Inferior parietal cortex (tissue), 1 donor: ENCODE measurements around the gene GBE1.
"Not testable (repeated sequence)": the region's sequence is repeated elsewhere in the genome, so short reads cannot be mapped to it uniquely, and the experiment has no call there.

Experiments
- DNase-seq: peaks from one replicate; pipeline ENCODE4 v3.0.0-alpha.2; 2016; ENCODE audit errors: extremely low spot score

GBE1 gene

DNA sequence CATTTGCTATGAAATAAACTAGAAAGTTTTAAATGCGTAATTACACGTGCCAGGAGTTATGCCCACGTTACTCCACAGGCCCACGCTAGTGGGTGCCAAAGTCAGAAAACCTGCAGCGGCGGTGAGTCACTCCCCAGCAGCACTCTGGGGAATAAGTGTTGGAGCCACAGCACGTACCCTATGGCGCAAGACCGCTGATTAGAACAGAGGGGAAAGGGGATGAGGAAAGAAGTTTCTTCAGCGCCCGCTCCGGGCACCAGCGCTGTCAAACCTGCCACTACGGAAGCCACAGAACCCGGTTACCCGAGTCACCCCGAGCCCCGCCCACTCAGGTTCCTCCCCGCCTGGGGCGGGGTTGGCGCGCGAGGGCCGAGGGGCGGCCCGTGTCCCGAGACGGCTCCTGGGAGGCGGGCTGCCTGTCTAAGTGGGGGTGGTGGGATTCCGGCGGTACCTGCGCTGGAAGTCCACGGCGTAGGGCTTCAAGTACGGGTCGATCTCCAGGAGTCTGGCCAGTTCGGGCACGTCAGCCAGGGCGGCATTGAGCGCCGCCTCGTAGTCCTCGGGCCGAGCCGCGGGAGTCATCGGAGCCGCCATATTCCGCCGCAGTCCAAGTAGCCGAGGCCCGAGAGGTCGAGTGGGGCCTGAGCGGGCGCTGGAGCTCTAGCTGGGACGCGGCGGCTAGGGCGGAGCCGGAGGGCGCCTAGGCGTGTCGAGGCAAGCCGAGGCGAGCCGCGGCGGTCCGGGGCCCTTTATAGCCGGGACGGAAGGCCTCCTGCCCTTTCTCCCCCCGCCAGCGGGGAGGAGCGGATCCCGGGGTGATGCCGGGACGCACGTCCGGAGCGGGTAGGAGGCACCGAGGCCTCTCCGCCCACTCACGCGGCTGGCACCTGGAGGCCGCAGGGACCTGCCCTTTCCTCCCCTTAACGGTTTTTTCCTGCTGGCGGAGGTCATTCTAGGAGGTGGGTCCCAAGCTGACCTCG lies at the start of gene GBE1:
GBE1 (minus strand) TSS at position 722 of the 980 bp plus-strand sequence; CDS start at position 594, 128 bp downstream.
- peak; percentile 88 for DNase-seq

DNA sequence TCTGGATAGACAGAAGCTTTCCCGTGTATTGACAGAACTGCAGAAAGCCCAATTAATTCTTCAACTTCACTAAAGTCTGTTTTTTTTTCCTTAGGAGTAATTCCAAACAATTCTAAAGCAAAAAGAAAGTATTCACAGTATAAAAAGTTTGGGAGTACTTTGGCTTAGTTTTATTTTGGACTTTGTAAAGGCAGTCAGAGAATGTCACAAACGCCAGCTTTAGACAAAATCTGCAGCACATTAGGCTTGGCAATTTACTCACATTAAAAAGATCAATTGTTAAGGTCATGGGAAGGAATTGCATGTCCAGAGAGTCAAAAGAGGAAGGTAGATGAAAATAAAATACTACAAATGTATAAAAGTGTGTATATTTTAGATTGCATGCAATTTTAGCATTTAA lies 47.5 kb upstream of the GBE1 start:
- DNase-seq = no peak

DNA sequence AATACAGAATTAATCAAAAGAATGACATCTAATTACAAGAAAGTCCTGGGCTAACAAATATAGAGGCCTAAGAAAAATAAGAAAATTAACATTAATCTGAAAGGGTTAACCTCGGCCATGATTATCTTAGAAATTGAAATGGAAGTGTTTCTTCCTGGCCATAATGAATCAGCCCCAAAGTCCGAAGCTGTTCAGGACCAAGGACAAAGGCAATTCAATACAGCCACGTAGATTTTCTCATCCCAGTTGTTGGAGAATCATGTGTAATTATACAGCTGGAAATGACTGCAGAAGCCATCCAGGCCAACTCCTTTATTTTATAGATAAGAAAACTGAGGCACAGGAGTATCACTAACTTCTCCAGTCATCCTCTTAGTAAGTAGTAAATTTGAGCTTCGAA lies 38.0 kb upstream of the GBE1 start:
- no peak for DNase-seq

DNA sequence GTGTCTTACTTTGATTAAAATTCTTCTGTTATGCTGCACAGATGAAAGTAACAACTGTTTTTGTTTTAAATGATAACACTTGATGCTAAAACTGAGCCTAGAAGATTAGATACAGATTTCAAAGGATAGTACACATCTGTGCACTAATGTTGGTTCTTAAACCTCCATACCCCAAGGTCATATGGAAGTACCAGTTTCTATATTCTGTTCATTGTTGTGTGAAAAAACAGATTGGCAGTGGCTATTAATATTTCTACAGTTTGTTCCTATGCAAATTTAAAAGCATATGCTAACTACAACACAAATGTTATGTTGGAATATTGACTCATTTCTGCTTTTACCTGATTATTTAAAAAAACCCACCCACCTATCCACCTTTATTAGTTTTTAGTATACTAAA lies 32.0 kb upstream of the GBE1 start:
- no peak for DNase-seq

DNA sequence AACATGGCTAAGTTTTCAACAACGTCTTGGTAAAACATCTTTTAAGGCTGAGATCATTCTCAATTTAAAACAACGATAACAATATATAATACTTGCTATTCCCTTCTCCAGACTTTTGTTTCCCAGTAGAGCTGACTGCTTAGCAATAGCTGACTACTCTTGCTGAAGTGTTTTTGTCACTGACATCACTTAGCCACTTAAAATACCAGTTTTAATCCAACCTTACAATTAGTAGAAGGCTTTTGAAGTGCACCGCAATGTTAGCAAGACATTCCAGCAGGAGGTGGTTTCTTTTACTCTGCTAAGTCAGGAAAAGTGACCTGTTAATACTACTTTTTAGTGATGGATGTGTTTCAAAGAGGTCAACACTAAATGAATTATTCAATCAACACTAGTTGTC lies 28.7 kb upstream of the GBE1 start:
- no peak for DNase-seq

DNA sequence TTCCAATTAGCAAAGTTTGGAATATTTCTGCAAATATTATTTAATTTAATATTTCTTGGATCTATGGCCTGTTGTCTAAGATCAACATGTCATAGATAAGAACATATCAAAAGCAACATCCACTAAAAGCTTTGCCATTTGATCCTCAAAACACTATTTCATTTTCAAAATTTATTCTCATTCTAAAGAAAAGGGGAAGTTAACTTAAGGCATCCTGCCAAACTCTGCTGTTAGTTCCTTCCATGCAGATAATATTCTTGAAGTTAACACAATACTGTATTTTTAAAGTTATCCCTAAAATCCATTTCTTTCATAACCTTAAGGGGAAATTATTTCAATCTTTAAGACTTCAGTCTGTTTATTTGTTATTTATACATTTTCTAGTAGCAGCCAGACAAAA lies 28.2 kb upstream of the GBE1 start:
- DNase-seq = no peak

DNA sequence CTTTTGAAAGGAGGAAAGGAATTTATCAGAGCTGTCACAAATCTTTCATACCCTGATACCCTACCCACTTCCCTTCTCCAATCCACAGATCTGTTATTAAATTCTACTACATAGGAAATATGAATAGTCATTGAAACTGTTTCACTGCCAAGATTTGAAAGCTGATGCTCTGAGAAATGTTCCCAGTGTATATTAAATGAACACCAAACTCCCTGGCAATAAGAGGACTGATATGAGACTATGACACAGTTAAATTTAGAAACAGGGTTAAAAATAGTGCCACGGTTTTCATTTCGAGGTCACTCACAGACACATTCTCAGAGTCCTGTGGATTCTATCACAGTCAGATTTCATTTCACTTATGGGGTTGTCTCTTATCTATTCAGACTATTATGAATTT lies 27.2 kb upstream of the GBE1 start:
- no peak for DNase-seq

DNA sequence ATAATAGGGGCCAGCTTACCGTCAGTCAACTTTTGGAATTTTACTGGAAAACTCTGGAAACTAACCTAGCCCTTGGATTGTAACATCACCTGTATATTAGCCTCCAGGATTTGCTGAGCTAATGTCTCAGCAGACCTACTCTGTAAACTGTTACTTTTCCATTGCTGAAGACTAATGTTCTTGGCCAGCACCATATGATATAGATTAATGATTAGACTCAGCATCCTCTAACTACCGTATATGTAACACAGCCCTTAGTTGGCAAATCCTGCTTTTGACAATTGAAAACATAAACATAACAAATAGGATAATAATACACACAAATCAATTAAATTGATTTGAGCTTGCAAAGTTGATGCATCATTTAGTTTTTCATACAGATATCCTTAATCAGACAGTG lies 26.6 kb upstream of the GBE1 start:
- no peak for DNase-seq

DNA sequence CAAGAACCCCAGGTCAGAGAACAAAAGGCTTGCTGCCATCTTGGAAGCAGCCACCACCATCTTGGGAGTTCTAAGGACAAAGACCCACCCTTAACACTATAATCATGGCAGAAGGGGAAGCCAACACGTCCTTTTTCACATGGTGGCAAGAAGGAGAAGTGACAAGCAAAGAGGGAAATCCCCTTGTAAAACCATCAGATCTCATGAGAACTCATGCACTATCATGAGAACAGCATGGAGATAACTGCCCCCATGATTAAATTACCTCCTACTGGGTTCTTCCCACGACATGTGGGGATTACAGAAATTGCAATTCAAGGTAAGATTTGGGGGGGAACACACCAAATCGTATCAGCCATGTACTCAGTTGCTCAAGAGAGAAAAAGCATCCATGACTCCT lies 21.1 kb upstream of the GBE1 start:
- DNase-seq = no peak

DNA sequence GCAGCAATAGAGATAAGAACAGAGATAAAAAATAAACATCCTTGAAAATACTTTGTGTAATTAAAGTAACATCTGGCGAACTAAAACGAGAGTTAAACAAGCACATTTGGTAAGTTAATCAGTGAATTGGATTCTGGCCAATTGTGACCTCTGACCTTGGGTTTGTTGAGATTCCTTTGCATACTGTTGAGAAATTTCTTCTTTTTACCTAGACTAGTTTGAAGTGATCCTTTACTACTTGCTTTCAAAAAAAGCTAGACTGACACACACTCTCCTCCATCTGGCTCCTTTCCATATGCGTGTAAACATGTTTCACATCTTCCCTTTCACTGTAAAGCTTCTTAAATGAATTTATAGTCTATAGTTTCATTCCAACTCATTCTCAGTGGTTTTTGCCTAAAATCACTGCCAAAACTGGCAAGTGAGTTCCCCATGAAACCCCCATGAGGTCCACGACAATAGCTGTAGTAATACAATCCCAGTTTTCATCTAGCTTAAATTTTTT lies 17.3 kb upstream of the GBE1 start:
- no peak for DNase-seq

DNA sequence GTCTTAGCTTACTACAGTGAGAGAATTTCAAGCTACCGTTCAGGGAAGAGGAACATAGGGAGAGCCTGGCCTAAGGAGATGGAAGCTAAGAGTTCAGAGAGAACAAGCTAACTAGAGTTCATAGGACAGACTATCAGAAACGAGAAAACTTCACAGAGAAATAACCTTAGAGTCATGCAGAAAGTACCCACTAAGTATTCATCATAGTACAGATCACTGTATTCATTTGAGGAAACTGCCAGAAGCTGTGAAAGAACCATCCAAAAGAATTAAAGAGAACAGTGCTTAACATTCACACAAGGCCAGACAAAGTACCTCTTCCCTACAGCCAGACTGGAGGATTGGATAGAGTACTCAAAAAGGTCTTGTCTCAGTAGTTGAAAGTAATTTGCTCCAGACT lies 15.2 kb upstream of the GBE1 start:
- DNase-seq = no peak

DNA sequence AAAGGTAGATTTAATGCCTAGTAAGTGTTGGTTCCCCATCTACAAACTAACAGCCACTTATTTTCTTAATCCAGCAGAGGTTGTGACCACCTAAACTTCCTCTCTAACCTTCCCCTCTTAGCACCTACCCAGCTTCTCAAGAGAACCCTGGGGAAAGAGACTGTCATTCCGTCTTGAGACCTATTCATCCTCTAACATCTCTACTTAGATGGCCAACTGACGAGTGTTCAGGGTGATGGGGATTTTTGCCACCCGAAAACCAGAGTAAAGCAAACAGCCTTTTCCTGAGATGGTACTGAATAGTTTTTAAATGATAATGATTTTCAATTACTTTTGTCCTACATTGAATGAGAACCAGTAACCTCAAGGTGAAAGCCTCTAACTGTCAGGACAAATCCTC lies 9.3 kb upstream of the GBE1 start:
- no peak for DNase-seq

DNA sequence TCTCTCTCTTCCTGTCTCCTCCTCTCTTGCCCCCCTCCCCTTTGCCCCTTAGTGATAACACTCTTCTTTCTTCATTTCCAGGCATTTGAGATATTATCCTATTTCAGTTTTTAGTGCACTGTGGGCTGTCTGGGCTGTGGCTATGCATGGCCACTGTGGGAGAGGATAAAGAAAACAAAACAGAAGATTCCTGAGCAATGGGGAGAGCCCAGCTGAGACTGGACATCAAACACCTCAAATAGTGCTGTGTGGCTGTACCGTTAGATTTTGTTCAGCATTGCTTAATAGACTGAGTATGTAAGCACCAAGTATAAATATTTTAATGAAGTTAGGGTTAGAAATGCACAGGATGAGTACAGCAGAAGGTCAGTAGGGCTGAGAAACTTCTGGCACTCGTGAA lies 7.9 kb upstream of the GBE1 start:
- DNase-seq = no peak

DNA sequence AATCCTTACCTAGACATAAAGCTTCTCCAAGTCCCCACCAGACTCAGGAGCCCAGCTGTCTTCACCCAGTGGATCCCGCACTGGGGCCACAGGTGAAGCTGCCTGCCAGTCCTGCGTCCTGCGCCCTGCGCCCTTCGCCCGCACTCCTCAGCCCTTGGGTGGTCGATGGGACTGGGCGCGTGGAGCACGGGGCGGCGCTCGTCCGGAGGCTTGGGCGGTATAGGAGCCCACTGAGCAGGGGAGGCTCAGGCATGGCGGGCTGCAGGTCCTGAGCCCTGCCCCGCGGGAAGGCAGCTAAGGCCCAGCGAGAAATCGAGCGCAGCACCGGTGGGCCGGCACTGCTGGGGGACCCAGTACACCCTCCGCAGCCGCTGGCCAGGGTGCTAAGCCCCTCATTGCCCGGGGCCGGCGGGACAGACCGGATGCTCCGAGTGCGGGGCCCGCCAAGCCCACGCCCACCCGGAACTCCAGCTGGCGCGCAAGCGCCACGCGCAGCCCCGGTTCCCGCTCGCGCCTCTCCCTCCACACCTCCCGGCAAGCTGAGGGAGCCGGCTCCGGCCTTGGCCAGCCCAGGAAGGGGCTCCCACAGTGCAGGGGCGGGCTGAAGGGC lies 5.9 kb upstream of the GBE1 start:
- DNase-seq = not testable (repeated sequence)

DNA sequence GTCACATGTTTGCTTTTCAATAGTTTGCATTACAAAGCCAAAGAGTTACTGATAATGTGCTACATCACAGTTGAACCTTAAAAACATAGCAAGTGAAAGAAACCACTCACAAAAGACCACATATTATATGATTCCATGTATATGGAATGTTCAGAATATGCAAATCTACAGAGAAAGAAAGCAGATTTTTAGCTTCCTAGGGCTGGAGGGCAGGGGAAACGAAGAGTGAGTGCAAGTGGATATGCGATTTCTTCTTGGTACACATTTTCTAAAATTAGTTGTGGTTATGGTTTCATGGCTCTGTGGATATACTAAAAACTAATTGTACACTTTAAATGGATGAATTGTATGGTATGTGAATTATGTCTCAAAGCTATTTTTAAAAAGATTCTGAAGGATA lies 4.0 kb upstream of the GBE1 start:
- no peak for DNase-seq

DNA sequence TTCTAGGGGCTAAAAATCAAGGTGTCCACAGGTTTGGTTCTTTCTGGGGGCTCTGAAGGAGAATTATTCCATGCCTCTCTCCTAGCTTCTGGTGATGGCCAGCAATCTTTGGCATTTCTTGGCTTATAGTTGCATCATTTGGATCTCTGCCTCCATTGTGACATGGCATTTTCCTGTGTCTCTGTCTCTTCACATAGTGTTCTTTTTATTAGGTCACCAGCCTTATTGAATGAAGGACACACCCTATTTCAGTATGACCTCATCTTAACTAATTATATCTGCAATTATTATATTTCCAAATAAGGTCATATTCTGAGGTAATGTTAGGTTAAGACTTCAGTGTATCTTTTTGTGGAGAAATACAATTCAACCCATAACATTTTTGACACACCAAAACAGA lies 3.2 kb upstream of the GBE1 start:
- no peak for DNase-seq

DNA sequence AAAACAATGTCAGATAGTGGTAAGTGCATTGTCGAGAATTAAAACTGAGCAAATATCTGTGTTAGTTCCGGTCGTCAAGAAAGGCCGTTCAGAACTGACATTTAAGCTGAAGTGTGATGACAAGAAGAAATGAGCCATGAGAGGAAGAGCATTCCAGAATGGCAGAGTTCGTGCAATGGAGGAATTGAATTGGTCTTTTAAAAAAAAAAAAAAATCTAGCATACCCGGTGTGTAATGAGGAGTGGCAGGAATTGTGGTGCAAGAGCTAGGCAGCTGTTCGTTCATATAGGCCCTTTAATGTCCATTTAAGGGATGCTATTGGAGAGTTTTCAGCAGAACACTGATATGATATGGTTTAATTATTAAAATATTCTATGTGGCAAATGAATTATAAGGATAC lies 2.6 kb upstream of the GBE1 start:
- no peak for DNase-seq

DNA sequence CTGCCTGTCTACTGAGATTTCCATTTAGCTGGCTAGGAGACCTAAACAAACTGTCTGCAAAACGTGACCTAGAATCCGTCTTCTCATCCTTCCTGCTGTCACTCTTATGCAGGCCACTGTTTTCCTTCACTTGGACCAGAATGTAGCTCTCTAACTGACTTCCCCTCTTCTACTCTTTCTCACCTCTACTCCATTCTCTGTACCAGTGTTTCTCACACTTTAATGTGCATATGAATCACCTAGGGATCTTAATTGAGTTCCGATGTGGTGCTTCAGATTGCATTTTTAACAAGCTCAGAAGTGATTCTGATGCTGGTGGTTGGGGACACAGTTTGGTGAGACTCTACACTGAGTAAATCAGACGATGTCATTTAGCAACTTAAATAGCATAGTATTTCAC lies 1.6 kb upstream of the GBE1 start:
- DNase-seq = no peak

DNA sequence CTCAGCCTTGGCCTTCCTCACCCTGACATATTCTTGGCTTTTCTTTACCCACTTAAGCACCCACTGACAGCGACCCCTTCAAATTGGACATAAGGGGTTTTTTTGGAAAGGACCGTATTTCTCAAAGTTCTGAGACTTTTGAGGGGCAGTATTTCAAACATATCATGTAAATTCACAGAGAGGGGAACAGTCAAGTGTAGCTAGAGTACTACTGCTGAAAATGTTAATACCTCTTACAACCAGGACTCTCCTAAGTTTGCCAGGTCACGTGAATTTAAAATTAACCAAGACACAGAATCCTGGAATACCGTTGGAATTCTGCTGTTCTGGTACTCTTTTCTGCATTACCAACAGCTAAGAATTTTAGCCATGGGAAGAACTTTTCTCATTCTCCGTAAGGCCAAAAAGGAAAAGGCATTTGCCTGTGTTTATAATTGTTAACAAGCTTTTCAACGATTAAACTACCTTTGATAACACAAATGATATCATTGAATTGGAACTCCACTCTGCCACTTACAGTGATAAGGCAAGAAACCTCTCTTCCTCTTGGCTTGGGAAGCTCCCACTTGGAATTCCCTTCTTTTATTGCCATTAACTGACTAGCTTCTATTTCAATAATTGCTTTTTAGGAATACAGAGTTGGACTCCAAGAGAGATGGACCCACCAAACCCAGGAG lies 597 bp upstream of the GBE1 start:
- no peak for DNase-seq

DNA sequence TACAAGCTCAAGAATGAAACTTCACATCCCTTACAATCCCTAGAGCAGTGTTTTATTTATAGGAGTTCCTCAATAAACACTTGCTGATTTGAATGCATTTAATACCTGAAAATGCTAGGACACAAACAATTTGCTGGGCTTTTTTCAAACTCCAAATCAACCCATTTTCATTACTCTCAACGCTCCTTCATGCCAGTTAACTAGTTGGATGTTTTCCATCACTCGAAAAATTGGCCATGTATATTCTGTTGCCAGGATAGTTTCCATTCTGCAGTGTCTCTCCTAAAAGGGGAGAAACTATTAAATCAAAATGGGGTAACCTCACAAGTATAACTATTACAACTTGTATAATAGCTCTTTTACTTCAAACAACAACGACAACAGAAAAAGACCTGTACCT lies 1.2 kb downstream of the GBE1 start:
- no peak for DNase-seq

DNA sequence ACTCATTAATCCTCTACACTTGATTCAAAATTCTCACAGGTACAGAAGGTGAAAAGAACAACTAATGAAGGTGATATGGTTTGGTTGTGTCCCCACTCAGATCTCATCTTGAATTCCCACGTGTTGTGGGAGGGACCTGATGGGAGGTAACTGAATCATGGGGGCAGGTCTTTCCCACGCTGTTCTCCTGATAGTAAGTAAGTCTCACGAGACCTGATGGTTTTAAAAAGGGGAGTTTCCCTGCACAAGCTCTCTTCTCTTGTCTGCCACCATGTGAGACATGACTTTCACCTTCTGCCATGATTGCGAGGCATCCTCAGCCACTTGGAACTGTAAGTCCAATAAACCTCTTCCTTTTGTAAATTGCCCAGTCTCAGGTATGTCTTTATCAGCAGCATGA lies 2.7 kb downstream of the GBE1 start:
- DNase-seq = not testable (repeated sequence)

DNA sequence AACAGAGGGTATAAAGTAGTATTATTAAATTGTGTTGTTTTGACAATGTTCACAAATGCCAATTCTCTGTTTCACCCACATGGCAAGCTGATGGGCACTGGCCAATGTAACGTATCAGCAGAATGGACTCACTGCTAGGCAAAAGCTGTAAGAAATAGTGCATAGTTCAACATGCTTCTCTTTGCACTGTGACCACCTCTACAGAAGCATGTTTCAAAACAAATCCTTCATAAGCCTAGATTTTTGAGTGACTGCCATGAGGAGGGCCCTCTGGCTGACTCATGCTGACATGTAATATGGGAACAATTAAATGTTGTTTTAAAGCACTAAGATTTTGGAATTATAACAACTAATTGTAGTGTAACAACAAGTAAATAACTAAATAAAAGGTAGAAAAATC lies 3.2 kb downstream of the GBE1 start:
- no peak for DNase-seq
